Measurements from ENCODE around the gene NFATC2.

The NFATC2 gene

GRCh38 chr20:51410586-51411325, 131.8 kb downstream of the NFATC2 start:
- no peak for DNase-seq

GRCh38 chr20:51409192-51409880, 133.2 kb downstream of the NFATC2 start:
- no peak for DNase-seq

GRCh38 chr20:51404297-51405060, 138.0 kb downstream of the NFATC2 start:
- no peak for DNase-seq

DNA sequence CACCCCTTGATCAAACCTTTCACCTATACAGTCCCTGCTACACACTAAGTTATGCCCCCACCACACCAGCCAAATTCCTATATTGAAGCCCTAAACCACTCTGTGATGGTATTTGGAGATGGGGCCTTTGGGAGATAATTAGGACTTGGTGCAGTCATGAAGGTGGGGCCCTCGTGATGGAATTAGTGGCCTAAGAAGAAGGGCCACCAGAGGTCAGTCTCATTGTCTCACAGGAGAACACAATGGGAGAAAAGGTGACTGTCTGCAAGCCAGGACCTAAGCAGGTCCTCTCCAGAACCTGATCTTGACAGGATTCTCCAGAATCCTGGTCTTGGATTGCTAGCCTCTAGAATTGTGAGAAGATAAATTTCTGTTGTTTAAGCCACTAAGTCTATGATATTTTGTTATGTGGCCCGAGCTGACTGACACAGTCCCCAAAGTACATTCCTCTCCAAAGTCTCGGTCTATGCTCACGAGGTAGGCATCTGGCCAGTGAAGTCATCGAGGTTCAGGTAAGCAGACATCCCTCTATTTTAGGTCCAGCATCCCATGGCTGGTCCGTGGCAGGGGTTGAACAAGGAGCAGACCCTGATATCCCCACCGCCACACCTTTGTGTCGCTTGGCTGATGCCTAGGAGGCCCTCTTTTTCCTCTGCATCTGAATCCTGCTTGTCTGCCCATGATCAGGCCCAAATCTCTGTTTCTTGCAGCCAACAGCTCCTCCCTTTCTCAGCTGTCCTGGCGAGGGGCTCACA, 138.9 kb downstream of the NFATC2 start:
- DNase-seq, result no peak

GRCh38 chr20:51402201-51402600, 140.3 kb downstream of the NFATC2 start:
- DNase-seq, result no peak

DNA sequence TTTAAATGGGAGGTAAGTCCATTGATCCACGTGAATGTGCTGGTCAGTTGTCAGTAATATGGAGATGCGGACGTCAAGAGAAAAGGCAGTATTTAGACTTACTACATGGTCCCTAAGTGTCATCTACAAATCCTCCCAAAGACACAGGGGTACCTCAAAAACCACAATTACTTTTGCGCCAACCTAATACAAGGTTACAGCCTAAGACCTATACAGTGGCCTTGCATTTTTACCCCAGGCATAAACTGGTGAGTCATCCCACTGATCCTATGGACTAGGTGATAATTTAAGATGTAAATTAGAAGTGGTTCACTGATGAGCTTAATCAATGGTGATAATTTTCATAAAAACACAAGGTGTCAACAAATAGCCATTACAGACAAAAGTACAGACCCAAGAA, 141.0 kb downstream of the NFATC2 start:
- no peak for DNase-seq

DNA sequence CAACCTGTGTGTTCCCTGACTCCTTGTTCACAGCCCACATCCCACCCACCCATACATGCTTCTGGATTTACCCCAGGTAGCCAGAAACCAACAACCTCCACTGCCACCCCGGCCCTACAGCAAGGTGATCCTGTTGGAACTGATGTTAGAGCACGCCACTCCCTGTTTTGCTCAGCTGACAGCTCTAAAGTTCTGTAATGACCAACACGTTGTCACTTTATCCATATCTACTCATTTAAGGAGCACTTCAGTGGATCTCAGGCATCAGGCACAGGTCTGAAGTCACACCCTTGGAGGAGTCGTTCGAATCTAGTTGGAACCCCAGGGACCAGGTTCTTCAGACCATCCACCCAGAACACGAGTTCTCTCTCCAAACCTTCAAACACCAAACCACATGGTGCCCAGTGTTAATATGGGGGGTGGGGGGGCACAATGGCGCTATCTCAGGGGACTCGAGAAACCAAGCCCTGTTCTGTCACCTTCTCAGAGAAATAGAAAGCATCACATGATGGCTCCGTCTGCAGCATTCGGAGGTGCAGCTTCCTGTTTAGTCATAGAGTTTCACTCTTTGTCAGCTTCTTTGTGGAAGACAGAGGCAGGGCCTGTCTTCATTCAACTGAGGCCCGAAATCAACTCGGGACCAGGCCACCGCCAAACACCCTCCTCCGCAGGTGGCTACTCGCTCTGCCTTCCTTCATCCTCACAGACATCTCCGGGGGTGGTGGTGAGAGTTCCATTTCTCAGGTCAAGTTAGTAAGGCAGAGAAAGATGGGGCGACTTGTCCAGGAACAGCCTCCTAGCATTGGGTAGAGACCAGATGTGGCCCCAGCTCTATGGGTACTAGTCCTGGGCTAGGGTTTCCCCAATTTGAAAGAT, 142.2 kb downstream of the NFATC2 start:
- DNase-seq, result no peak

- peak; percentile 2 for DNase-seq
These were observed 143.3 kb downstream of the NFATC2 start for GRCh38 chr20:51399006-51399890.

GRCh38 chr20:51398552-51398951, 144.0 kb downstream of the NFATC2 start:
- DNase-seq, result no peak

DNA sequence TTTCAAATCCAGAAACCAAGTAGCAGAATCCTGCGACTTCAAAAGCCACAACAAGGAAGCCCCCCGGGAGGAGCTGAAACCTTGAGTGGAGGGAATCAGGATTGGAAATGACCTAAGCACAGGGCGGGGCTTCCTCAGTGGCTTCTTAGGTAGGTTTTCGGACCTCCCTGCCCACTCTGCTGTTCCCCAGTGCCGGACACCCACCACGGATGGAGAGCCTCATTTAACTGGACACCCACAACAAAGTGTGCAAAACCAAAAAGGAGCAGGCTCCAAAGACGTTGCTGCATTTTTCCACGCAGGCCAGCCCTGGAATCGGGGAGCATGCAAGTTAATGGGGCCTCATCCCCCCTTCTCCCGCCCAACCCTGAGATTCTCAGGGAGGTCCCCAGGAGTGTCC, 144.4 kb downstream of the NFATC2 start:
- DNase-seq, result no peak

- DNase-seq, result no peak
These were observed 145.4 kb downstream of the NFATC2 start for GRCh38 chr20:51397137-51397536.

- DNase-seq, result no peak
These were observed 146.1 kb downstream of the NFATC2 start for GRCh38 chr20:51396365-51396909.

- DNase-seq, result no peak
These were observed 147.8 kb downstream of the NFATC2 start for GRCh38 chr20:51394706-51395105.

- DNase-seq, result no peak
These were observed 148.9 kb downstream of the NFATC2 start for GRCh38 chr20:51393571-51393970.

DNA sequence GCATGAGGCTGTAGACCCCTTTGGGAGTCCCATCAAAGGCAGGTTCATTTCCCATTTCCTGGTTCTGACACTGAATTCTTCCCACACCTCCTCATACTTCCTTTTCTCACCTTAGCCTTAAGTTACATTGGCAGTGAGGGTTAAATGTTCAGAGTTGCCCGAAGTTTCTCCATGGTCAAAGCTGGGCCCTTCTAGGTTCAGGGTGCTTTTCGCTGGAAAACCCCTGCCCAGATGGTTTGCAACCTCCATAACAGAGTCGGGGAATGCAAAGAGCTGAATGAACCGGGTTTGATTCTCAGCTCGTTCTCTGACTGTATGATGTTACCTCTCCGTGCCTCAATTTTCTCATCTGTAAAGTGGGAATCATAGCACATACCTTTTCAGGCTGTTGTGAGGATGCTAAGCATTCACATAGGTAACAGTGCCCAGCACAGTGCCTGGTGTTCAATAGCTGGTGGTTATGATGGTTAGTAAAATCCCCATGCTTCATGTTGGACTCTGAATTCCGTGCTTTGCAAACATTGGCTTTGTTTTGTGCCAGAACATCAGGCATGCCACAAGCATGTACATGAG, 149.8 kb downstream of the NFATC2 start:
- DNase-seq, result no peak

- DNase-seq, result no peak
These were observed 150.6 kb downstream of the NFATC2 start for GRCh38 chr20:51391926-51392325.

DNA sequence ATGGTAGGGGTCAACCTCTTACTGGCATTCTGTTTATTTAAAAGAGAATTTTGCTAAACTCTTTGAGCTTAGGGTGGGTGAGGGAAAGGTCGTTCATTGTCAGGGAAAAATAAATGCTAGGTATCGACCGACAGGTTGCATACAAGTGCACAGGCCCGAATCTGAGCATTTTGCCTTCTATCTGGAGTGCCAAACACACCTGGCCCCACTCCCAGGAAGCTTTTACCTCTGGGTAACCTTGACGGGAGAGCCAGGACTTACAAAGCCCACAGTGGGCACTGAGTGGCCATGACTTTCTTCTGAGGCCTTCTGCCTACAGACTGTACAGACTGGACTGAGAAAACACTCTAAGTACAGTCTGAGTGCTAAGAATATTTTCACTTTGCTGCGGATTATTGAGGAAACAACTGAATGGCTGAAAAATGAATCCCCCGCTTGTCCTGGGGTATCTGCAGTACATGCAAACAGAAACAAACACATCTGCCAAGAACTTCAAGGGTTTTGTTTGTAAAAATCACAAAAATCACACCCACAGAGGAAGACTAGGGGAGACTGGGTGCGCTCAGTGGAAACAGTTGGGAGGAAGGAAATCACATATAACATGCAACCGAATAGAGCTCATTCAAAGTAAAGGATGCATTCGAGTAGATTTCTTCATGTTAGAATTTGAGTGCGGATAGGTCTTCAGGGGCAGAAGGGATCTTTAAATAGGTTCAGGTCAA, 152.8 kb downstream of the NFATC2 start:
- DNase-seq, result no peak

- DNase-seq, result no peak
These were observed 153.6 kb downstream of the NFATC2 start for GRCh38 chr20:51388756-51389542.

- DNase-seq, result no peak
These were observed 154.3 kb downstream of the NFATC2 start for GRCh38 chr20:51388227-51388626.
